HL-60 (cell line): Measurements from ENCODE around the gene FAM90A1.
"Not testable (repeated sequence)": the region's sequence is repeated elsewhere in the genome, so short reads cannot be mapped to it uniquely, and the experiment has no call there.

Experiments used
- POLR2AphosphoS5 ChIP-seq: IDR thresholded peaks from 2 replicates; pipeline ENCODE4 v1.6.1; 2012; ENCODE audit warnings: low read depth
- TF ChIP-seq, protein P1 (sequence below): IDR thresholded peaks from one replicate; pipeline ENCODE4 v1.5.1; 2011; ENCODE audit warnings: low read length, control low read depth, inconsistent platforms; ENCODE audit not compliant: insufficient read depth
- TF ChIP-seq, protein P2 (sequence below): IDR thresholded peaks from 2 replicates; pipeline ENCODE4 v1.6.1; 2012; ENCODE audit warnings: low read depth; ENCODE audit not compliant: insufficient replicate concordance

DNA sequence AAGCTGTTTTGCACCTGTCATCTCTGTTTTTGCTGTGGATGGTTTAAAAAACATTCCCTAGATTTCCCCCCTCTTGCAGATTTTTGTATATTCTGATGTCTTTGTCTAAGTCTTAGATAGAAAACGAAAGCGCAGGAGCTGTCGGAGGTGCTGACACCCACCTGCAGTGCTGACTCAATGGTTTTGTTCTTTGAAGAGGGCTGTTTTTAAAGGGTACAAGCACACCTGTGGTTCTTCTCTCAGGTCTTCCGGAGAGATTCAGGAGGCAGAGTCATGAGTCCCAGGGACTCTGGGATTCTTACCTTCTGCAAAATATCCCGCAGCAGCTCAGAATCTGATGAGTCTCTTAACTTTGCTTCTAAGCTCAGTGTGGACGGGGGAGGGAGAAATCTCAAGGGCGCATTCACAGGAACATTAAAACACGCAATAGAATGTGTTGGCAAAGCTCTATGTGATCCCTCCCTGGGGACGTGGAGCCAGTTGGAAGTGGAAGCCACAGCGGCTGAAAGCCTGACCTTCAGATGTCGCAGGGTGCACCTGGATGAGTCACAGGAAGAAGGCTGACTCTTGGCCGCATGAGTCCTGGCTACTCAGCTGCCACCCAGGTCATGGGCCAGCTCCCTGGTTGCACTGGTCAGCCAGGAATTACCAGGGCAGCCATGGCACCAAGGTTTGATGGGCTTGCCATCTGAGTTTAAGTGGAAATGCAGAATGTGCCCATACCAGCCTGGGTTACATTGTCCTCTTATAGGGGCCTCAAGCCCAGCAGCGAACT, 13.1 kb upstream of the FAM90A1 start:
- TF ChIP-seq, protein P1, sequence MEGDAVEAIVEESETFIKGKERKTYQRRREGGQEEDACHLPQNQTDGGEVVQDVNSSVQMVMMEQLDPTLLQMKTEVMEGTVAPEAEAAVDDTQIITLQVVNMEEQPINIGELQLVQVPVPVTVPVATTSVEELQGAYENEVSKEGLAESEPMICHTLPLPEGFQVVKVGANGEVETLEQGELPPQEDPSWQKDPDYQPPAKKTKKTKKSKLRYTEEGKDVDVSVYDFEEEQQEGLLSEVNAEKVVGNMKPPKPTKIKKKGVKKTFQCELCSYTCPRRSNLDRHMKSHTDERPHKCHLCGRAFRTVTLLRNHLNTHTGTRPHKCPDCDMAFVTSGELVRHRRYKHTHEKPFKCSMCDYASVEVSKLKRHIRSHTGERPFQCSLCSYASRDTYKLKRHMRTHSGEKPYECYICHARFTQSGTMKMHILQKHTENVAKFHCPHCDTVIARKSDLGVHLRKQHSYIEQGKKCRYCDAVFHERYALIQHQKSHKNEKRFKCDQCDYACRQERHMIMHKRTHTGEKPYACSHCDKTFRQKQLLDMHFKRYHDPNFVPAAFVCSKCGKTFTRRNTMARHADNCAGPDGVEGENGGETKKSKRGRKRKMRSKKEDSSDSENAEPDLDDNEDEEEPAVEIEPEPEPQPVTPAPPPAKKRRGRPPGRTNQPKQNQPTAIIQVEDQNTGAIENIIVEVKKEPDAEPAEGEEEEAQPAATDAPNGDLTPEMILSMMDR, result not testable (repeated sequence)
- TF ChIP-seq, protein P2, sequence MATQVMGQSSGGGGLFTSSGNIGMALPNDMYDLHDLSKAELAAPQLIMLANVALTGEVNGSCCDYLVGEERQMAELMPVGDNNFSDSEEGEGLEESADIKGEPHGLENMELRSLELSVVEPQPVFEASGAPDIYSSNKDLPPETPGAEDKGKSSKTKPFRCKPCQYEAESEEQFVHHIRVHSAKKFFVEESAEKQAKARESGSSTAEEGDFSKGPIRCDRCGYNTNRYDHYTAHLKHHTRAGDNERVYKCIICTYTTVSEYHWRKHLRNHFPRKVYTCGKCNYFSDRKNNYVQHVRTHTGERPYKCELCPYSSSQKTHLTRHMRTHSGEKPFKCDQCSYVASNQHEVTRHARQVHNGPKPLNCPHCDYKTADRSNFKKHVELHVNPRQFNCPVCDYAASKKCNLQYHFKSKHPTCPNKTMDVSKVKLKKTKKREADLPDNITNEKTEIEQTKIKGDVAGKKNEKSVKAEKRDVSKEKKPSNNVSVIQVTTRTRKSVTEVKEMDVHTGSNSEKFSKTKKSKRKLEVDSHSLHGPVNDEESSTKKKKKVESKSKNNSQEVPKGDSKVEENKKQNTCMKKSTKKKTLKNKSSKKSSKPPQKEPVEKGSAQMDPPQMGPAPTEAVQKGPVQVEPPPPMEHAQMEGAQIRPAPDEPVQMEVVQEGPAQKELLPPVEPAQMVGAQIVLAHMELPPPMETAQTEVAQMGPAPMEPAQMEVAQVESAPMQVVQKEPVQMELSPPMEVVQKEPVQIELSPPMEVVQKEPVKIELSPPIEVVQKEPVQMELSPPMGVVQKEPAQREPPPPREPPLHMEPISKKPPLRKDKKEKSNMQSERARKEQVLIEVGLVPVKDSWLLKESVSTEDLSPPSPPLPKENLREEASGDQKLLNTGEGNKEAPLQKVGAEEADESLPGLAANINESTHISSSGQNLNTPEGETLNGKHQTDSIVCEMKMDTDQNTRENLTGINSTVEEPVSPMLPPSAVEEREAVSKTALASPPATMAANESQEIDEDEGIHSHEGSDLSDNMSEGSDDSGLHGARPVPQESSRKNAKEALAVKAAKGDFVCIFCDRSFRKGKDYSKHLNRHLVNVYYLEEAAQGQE, result not testable (repeated sequence)
- not testable (repeated sequence) for TF ChIP-seq POLR2AphosphoS5
